Activated naive CD8-positive, alpha-beta T cell treated with anti-CD3 and anti-CD28 coated beads, Interleukin-2, amount 10 ng/mL, durations not matched to agents 7 days and 5 days (primary cell): ENCODE measurements around the gene HSPA14. TPM values are rescaled to one million over a fixed set of nuclear protein-coding genes. Genes with fewer than 3 reads are reported as not detected.

ENCODE experiments used
- ATAC-seq: fragments of 150-1000 bp; cut with Tn5 transposase; one replicate; pipeline ENCODE4 v1.10.0; 2021; ENCODE audit warnings: low read depth, moderate library complexity
- POLR2A ChIA-PET: fragments of 350-600 bp; sonication (Branson Sonifier 250); formaldehyde crosslinking; loops from one replicate; lab custom pipeline; 2021; ENCODE audit warnings: antibody characterized with exemption; lab: Charles Lee
- DNase-seq: peaks from one replicate; pipeline ENCODE4 v3.0.0; 2021
- H3K27ac Mint-ChIP-seq: one replicate; pipeline ENCODE4 v1.8.0; 2022; ENCODE audit warnings: mild to moderate bottlenecking, mixed read lengths
- H3K27me3 Mint-ChIP-seq: one replicate; pipeline ENCODE4 v1.8.0; 2022; ENCODE audit warnings: mild to moderate bottlenecking, moderate library complexity, mixed read lengths
- H3K36me3 Mint-ChIP-seq: one replicate; pipeline ENCODE4 v1.8.0; 2021; ENCODE audit warnings: mild to moderate bottlenecking, mixed read lengths
- H3K4me1 Mint-ChIP-seq: one replicate; pipeline ENCODE4 v1.8.0; 2021; ENCODE audit warnings: mixed read lengths
- H3K4me3 Mint-ChIP-seq: one replicate; pipeline ENCODE4 v1.8.0; 2022; ENCODE audit warnings: mild to moderate bottlenecking, moderate library complexity, mixed read lengths
- H3K9me3 Mint-ChIP-seq: one replicate; pipeline ENCODE4 v1.8.0; 2021; ENCODE audit warnings: mixed read lengths
- total RNA-seq, 2 experiments: library from RNA; stranded (reverse); gene quantifications; one replicate each; pipeline ENCODE4 v1.2.3, GENCODE V29; 2021

Gene HSPA14
- total RNA-seq, 2 experiments from 2014 or later, result 23.0 to 25.1 TPM

GRCh38 chr10:14910953-14911352, 72.8 kb downstream of the HSPA14 start:
- H3K36me3 Mint-ChIP-seq, result peaks cover 82% of the 10 kb centered on the region
- no peaks in the 10 kb centered on the region for H3K27me3 Mint-ChIP-seq
- POLR2A ChIA-PET, result no interaction called here
- no peak for DNase-seq
- peaks cover 17% of the 10 kb centered on the region for H3K4me1 Mint-ChIP-seq
- H3K27ac Mint-ChIP-seq, result no peak overlapping the region
- H3K4me3 Mint-ChIP-seq, result no peak overlapping the region
- peaks cover 1% of the 10 kb centered on the region for H3K9me3 Mint-ChIP-seq
- ATAC-seq, result no peak

GRCh38 chr10:14911801-14912200, 73.7 kb downstream of the HSPA14 start:
- POLR2A ChIA-PET, result no interaction called here
- no peak for ATAC-seq

DNA sequence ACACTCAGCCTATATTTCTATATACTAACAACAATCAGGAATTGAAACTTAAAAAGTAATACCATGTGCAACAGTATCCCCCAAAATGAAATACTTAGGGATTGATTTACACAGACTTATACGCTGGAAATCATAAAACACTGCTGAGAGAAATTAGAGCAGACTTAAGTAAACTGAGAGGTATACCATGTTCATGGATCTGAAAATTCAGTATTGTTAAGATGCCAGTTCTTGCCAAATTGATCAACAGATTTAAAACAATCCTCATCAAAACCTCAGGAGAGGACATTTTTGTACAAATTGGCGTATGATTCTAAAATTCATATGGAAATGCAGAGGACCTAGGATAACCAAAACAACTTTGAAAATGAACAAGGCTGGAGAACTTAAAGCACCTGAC, 78.5 kb downstream of the HSPA14 start:
- POLR2A ChIA-PET, result no interaction called here
- peaks cover 4% of the 10 kb centered on the region for H3K9me3 Mint-ChIP-seq

More at GRCh38 chr10:14911801-14912200, 73.7 kb downstream of the HSPA14 start:
- H3K4me3 Mint-ChIP-seq, result no peak overlapping the region
- H3K27ac Mint-ChIP-seq, result no peak overlapping the region
- H3K9me3 Mint-ChIP-seq, result peaks cover 1% of the 10 kb centered on the region
- H3K27me3 Mint-ChIP-seq, result no peaks in the 10 kb centered on the region
- peaks cover 16% of the 10 kb centered on the region for H3K4me1 Mint-ChIP-seq
- H3K36me3 Mint-ChIP-seq, result peaks cover 88% of the 10 kb centered on the region
- DNase-seq, result no peak

GRCh38 chr10:14917827-14918226, 79.7 kb downstream of the HSPA14 start:
- Mint-ChIP-seq H3K4me1 (peaks cover 12% of the 10 kb centered on the region), H3K4me3 (no peak overlapping the region), H3K27ac (no peak overlapping the region), H3K36me3 (peaks cover 95% of the 10 kb centered on the region), H3K27me3 (no peaks in the 10 kb centered on the region), H3K9me3 (peaks cover 4% of the 10 kb centered on the region)
- no peak for ATAC-seq
- no peak for DNase-seq
- POLR2A ChIA-PET, result no interaction called here

More for the DNA sequence above, 78.5 kb downstream of the HSPA14 start:
- Mint-ChIP-seq H3K27me3 (no peaks in the 10 kb centered on the region), H3K27ac (no peak overlapping the region), H3K4me1 (peaks cover 14% of the 10 kb centered on the region), H3K4me3 (no peak overlapping the region), H3K36me3 (peaks cover 93% of the 10 kb centered on the region)
- no peak for DNase-seq
- ATAC-seq, result no peak

DNA sequence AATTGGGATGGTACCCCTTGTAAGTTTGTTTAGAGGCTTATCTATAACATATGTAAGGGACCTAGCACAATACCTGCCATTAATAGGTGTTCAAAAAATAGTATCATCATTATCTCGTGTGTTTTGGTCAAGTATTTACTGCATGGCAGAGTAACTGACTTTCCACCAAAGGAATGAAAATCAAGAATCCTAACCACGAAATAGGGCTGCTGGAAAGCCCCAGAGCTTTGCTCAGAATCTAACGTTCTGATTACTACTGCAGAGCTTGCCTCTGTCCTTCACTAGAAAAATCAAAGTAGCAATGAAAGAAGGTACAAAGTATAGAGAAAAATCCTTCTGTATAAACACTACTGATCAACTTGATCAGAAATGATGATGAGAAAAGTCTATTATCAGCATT, 80.9 kb downstream of the HSPA14 start:
- peaks cover 4% of the 10 kb centered on the region for H3K9me3 Mint-ChIP-seq
- POLR2A ChIA-PET, result interaction anchor here (0.6 to 0.7 kb wide), 2 partner anchors 31 to 34 kb away, joined by 3 read pairs; no protein-coding TSS in a partner anchor
- H3K4me3 Mint-ChIP-seq, result no peak overlapping the region
- ATAC-seq (no peak), DNase-seq (no peak)
- no peak overlapping the region for H3K27ac Mint-ChIP-seq
- no peaks in the 10 kb centered on the region for H3K27me3 Mint-ChIP-seq
- peaks cover 12% of the 10 kb centered on the region for H3K4me1 Mint-ChIP-seq
- peaks cover 93% of the 10 kb centered on the region for H3K36me3 Mint-ChIP-seq

Other genes starting within 250 kb of the HSPA14 start
- 100 to 1,000 TPM; 188 to 200 TPM for gene FAM107B, start 63.4 kb upstream of the HSPA14 start, total RNA-seq
- gene CDNF, start 269 bp upstream of the HSPA14 start, total RNA-seq, result 1 to 10 TPM in 1 of 2 experiments, under 1 TPM in 1; 0.82 to 1.0 TPM
- gene MSANTD7, start within 50 bp of the HSPA14 start, total RNA-seq, result 10 to 100 TPM; 17.0 to 19.4 TPM
- gene SUV39H2, start 40.6 kb downstream of the HSPA14 start, total RNA-seq, result 10 to 100 TPM; 19.4 to 22.3 TPM
- 10 to 100 TPM; 47.1 to 47.7 TPM for gene DCLRE1C, start 115.8 kb downstream of the HSPA14 start, total RNA-seq
- gene MEIG1, start 121.1 kb downstream of the HSPA14 start, total RNA-seq, result under 1 TPM; 0.78 to 0.88 TPM
- under 1 TPM; 0.45 to 0.61 TPM for gene OLAH, start 205.6 kb downstream of the HSPA14 start, total RNA-seq